Testis (tissue), 3 donors: ENCODE results near the gene TDRD12. TPM values are rescaled to one million over a fixed set of nuclear protein-coding genes. Genes with fewer than 3 reads are reported as not detected.

Source experiments
- DNase-seq: peaks from one replicate; pipeline ENCODE4 v3.0.0-alpha.2; 2019
- H3K27ac ChIP-seq, 2 donors: fragments of 200-600 bp; sonication (generic); one replicate each; pipeline ENCODE4 v1.5.1; 2019
- H3K27me3 ChIP-seq: fragments of 200-600 bp; sonication (generic); one replicate; pipeline ENCODE4 v1.5.1; 2019
- H3K36me3 ChIP-seq: fragments of 200-600 bp; sonication (generic); one replicate; pipeline ENCODE4 v1.5.1; 2017; ENCODE audit warnings: low read depth; ENCODE audit errors: missing control alignments
- H3K4me1 ChIP-seq: fragments of 200-600 bp; sonication (generic); one replicate; pipeline ENCODE4 v1.5.1; 2019
- H3K4me3 ChIP-seq, 2 donors: fragments of 200-600 bp; sonication (generic); one replicate each; pipeline ENCODE4 v1.5.1; 2017 to 2019
- H3K9me3 ChIP-seq: fragments of 200-600 bp; sonication (generic); one replicate; pipeline ENCODE4 v1.5.1; 2017
- POLR2A ChIP-seq: fragments of 450-650 bp; IDR thresholded peaks from one replicate; pipeline ENCODE4 v1.6.1; 2017; ENCODE audit warnings: antibody characterized with exemption, mild to moderate bottlenecking, moderate library complexity
- WGBS, 2 donors: methylation state at CpG; one replicate each; pipeline ENCODE4 v1.1.5; 2018; 5-methylcytosine and 5-hydroxymethylcytosine counted together
- intact Hi-C: fragments of 100-400 bp; cut with DNase I; formaldehyde crosslinking; loops from one replicate; pipeline ENCODE4 v1.15.1; 2023; ENCODE audit warnings: low total_unique reads
- polyA plus RNA-seq: library from polyadenylated mRNA; stranded (reverse); fragments of 350-450 nt; fragmentation: Illumina TruSeq; extraction: RNeasy Lipid Tissue Mini Kit (QIAGEN cat#74804); gene quantifications from one replicate; pipeline ENCODE4 v1.2.3, GENCODE V29; 2014; ENCODE audit warnings: low read depth, low replicate concordance; ENCODE audit not compliant: insufficient read depth
- total RNA-seq, 2 donors: library from RNA; depleted of rRNA; stranded (reverse); fragments of >200 nt; gene quantifications; one replicate each; pipeline ENCODE4 v1.2.3, GENCODE V29; 2016
- TF ChIP-seq, protein P1 (sequence below), 3 experiments: fragments of 450-650 bp in 2 of 3; fragments of 200-600 bp in 1 of 3; sonication (generic) in 1 of 3; IDR thresholded peaks; one replicate each; pipeline ENCODE4 v1.5.1; 2016 to 2019; ENCODE audit warnings: antibody characterized with exemption in 3 of 3, mild to moderate bottlenecking in 2 of 3, moderate library complexity in 1 of 3

Gene TDRD12
- total and polyA plus RNA-seq, 3 donors from 2014 or later: 24.3 to 33.4 (median 30.6) TPM

DNA sequence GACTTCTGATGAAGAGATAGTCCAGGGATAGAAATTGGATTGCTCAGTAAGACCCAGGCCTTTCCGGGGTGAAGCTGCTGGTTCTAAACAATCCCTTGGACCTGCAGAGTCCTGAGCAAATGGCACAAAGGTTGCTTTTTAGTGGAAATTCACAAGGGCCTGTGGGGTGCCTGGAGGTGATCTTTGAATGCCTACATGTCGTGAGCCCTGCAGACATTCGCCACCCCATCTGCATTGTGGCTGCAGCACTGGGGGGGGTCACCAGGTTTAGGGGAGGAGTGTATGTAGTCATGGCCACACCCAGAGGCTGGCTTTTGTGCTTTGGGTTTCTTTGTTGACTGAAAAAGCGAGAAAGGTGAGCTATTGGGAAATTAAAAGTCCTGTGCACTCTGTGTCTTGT, 108.6 kb downstream of the TDRD12 start:
- no peak for TF ChIP-seq POLR2A
- TF ChIP-seq, protein P1, sequence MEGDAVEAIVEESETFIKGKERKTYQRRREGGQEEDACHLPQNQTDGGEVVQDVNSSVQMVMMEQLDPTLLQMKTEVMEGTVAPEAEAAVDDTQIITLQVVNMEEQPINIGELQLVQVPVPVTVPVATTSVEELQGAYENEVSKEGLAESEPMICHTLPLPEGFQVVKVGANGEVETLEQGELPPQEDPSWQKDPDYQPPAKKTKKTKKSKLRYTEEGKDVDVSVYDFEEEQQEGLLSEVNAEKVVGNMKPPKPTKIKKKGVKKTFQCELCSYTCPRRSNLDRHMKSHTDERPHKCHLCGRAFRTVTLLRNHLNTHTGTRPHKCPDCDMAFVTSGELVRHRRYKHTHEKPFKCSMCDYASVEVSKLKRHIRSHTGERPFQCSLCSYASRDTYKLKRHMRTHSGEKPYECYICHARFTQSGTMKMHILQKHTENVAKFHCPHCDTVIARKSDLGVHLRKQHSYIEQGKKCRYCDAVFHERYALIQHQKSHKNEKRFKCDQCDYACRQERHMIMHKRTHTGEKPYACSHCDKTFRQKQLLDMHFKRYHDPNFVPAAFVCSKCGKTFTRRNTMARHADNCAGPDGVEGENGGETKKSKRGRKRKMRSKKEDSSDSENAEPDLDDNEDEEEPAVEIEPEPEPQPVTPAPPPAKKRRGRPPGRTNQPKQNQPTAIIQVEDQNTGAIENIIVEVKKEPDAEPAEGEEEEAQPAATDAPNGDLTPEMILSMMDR (IDR thresholded peaks at IDR 0.05): no peak
- intact Hi-C loops: no loop called here

GRCh38 chr19:32828643-32829344, 109.2 kb downstream of the TDRD12 start:
- no peak overlapping the region for H3K27ac ChIP-seq
- no peak for TF ChIP-seq POLR2A
- TF ChIP-seq, protein P1 (IDR thresholded peaks at IDR 0.05): no peak
- no peak overlapping the region for H3K4me3 ChIP-seq
- no peaks in the 10 kb centered on the region for H3K27me3 ChIP-seq
- WGBS, 2 donors: 91 to 92% methylated on average over 6 to 15 of the region's 15 CpGs
- H3K9me3 ChIP-seq: no peaks in the 10 kb centered on the region
- no peaks in the 10 kb centered on the region for H3K36me3 ChIP-seq
- intact Hi-C loops: no loop called here
- DNase-seq: no peak
- no peaks in the 10 kb centered on the region for H3K4me1 ChIP-seq

More for the DNA sequence above, 108.6 kb downstream of the TDRD12 start:
- WGBS, 2 donors: 91 to 93% methylated on average over 4 of the region's 4 CpGs
- Histone ChIP-seq H3K36me3 (no peaks in the 10 kb centered on the region), H3K27me3 (no peaks in the 10 kb centered on the region), H3K27ac (no peak overlapping the region), H3K9me3 (no peaks in the 10 kb centered on the region), H3K4me3 (no peak overlapping the region), H3K4me1 (no peaks in the 10 kb centered on the region)
- no peak for DNase-seq

GRCh38 chr19:32829345-32829896, 109.9 kb downstream of the TDRD12 start:
- Histone ChIP-seq H3K4me3 (no peak overlapping the region), H3K27me3 (no peaks in the 10 kb centered on the region), H3K9me3 (no peaks in the 10 kb centered on the region), H3K36me3 (no peaks in the 10 kb centered on the region), H3K4me1 (no peaks in the 10 kb centered on the region), H3K27ac (no peak overlapping the region)
- intact Hi-C loops: no loop called here
- WGBS, 2 donors: 94 to 95% methylated on average over 10 of the region's 10 CpGs
- TF ChIP-seq, protein P1 (IDR thresholded peaks at IDR 0.05): no peak
- TF ChIP-seq POLR2A: no peak
- no peak for DNase-seq

GRCh38 chr19:32830231-32831014, 110.9 kb downstream of the TDRD12 start:
- Histone ChIP-seq H3K4me1 (no peaks in the 10 kb centered on the region), H3K27ac (no peak overlapping the region), H3K9me3 (no peaks in the 10 kb centered on the region), H3K36me3 (no peaks in the 10 kb centered on the region), H3K27me3 (no peaks in the 10 kb centered on the region), H3K4me3 (no peak overlapping the region)
- DNase-seq: no peak
- TF ChIP-seq POLR2A: no peak
- TF ChIP-seq, protein P1 (IDR thresholded peaks at IDR 0.05): no peak
- intact Hi-C loops: no loop called here
- 80 to 84% methylated on average over 8 of the region's 8 CpGs for WGBS, 2 donors
